SH-SY5Y (cell line): ENCODE results near the gene MAGIX.

ENCODE experiments used
- GATA2 ChIP-seq: IDR thresholded peaks from 2 replicates; pipeline ENCODE4 v1.6.1; 2011; ENCODE audit warnings: mild to moderate bottlenecking, low read depth, low read length
- GATA3 ChIP-seq: IDR thresholded peaks from 2 replicates; pipeline ENCODE4 v1.6.1; 2011; ENCODE audit warnings: low read depth, mild to moderate bottlenecking, low read length, moderate library complexity

GRCh38 chrX:49176421-49177326 is 14.1 kb downstream of the MAGIX start:
- TF ChIP-seq GATA2 (no peak), GATA3 (no peak)
